ENCODE data around the gene ZSWIM3. TPM values are rescaled to one million over a fixed set of nuclear protein-coding genes. Genes with fewer than 3 reads are reported as not detected.

Gene ZSWIM3
- total RNA-seq, 2 experiments from 2014 or later = 3.5 to 3.6 TPM

GRCh38 chr20:45904583-45905504 is 47.4 kb downstream of the ZSWIM3 start:
- Mint-ChIP-seq H3K27me3 (no peaks in the 10 kb centered on the region), H3K27ac (no peak overlapping the region), H3K4me3 (no peak overlapping the region), H3K36me3 (ENCODE audit: low read depth) (no peaks in the 10 kb centered on the region), H3K9me3 (no peaks in the 10 kb centered on the region), H3K4me1 (ENCODE audit: low read depth) (no peaks in the 10 kb centered on the region)
- POLR2A ChIA-PET = interaction anchor here (0.8 to 2.6 kb wide), 6 partner anchors 8 to 47 kb away, joined by 3 to 11 read pairs (median 4); partner anchors contain the start of genes CTSA, NEURL2 and ZSWIM1
- DNase-seq (no peak), ATAC-seq (no peak)
- no peak for TF ChIP-seq CTCF (IDR thresholded peaks at IDR 0.05)
- intact Hi-C loops (cut with micrococcal nuclease) = no loop called here
- CTCF ChIA-PET = interaction anchor here (0.8 to 1.6 kb wide), 5 partner anchors 12 to 105 kb away, joined by 3 to 11 read pairs (median 3); no protein-coding TSS in a partner anchor

GRCh38 chr20:45905505-45906079 is 48.2 kb downstream of the ZSWIM3 start:
- CTCF ChIA-PET = interaction anchor here (0.6 to 1.6 kb wide), 5 partner anchors 20 to 106 kb away, joined by 3 to 11 read pairs (median 3); partner anchors contain the start of gene PCIF1
- Mint-ChIP-seq H3K27ac (no peak overlapping the region), H3K4me1 (ENCODE audit: low read depth) (peaks cover 2% of the 10 kb centered on the region), H3K9me3 (no peaks in the 10 kb centered on the region), H3K4me3 (no peak overlapping the region), H3K27me3 (no peaks in the 10 kb centered on the region), H3K36me3 (ENCODE audit: low read depth) (no peaks in the 10 kb centered on the region)
- no peak for ATAC-seq
- POLR2A ChIA-PET = interaction anchor here (0.8 to 2.6 kb wide), 6 partner anchors 9 to 46 kb away, joined by 3 to 11 read pairs (median 4); partner anchors contain the start of genes CTSA, NEURL2 and ZSWIM1
- intact Hi-C loops (cut with micrococcal nuclease) = no loop called here
- no peak for DNase-seq
- TF ChIP-seq CTCF (IDR thresholded peaks at IDR 0.05) = no peak

- Mint-ChIP-seq H3K9me3 (no peaks in the 10 kb centered on the region), H3K27me3 (peaks cover 2% of the 10 kb centered on the region), H3K27ac (no peak overlapping the region), H3K4me3 (no peak overlapping the region), H3K4me1 (ENCODE audit: low read depth) (peaks cover 14% of the 10 kb centered on the region), H3K36me3 (ENCODE audit: low read depth) (no peaks in the 10 kb centered on the region)
- TF ChIP-seq CTCF (IDR thresholded peaks at IDR 0.05) = no peak
- CTCF ChIA-PET = interaction anchor here (0.9 to 1.0 kb wide), 2 partner anchors 62 to 108 kb away, joined by 3 to 4 read pairs; no protein-coding TSS in a partner anchor
- POLR2A ChIA-PET = no interaction called here
- DNase-seq (no peak), ATAC-seq (no peak)
- intact Hi-C loops (cut with micrococcal nuclease) = no loop called here
Observed at GRCh38 chr20:45907219-45907948, 50.0 kb downstream of the ZSWIM3 start.

- POLR2A ChIA-PET = interaction anchor here (0.7 to 4.4 kb wide), 3 partner anchors 18 to 559 kb away, joined by 4 to 35 read pairs (median 15); partner anchors contain the start of genes CTSA, NEURL2 and PCIF1
- no peak overlapping the region for H3K27ac Mint-ChIP-seq
- no peak for TF ChIP-seq CTCF (IDR thresholded peaks at IDR 0.05)
- no peak overlapping the region for H3K4me3 Mint-ChIP-seq
- H3K4me1 Mint-ChIP-seq (ENCODE audit: low read depth) = peaks cover 16% of the 10 kb centered on the region
- intact Hi-C loops (cut with micrococcal nuclease) = no loop called here
- no peaks in the 10 kb centered on the region for H3K9me3 Mint-ChIP-seq
- CTCF ChIA-PET = interaction anchor here (0.9 to 1.0 kb wide), 2 partner anchors 62 to 108 kb away, joined by 3 to 4 read pairs; no protein-coding TSS in a partner anchor
- H3K27me3 Mint-ChIP-seq = peaks cover 3% of the 10 kb centered on the region
- DNase-seq = no peak
- no peaks in the 10 kb centered on the region for H3K36me3 Mint-ChIP-seq (ENCODE audit: low read depth)
- ATAC-seq = no peak
Observed at GRCh38 chr20:45908084-45908483, 50.7 kb downstream of the ZSWIM3 start.

Measured in activated CD8-positive, alpha-beta T cell treated with anti-CD3 and anti-CD28 coated beads for 36 hours (primary cell).